Neural cell (in vitro differentiated cells): Measurements from ENCODE around the gene ITGA1. TPM values are rescaled to one million over a fixed set of nuclear protein-coding genes. Genes with fewer than 3 reads are reported as not detected.

Source experiments
- H2AFZ ChIP-seq: fragments of 200-600, 300-800 bp; sonication (generic), shearing (Covaris generic); 2 replicates; pipeline ENCODE4 v1.6.0; 2014; ENCODE audit warnings: low read depth, mild to moderate bottlenecking, antibody characterized with exemption, low read length, moderate library complexity
- H3F3A ChIP-seq: fragments of 200-600 bp; shearing (Covaris generic); 2 replicates; pipeline ENCODE4 v1.6.1; 2016; ENCODE audit warnings: mild to moderate bottlenecking, moderate library complexity, mixed read lengths, antibody characterized with exemption, low read length; ENCODE audit not compliant: insufficient read depth, poor library complexity, severe bottlenecking
- H3K27ac ChIP-seq: fragments of 200-600, 300-800 bp; sonication (generic), shearing (Covaris generic); 2 replicates; pipeline ENCODE4 v1.5.1; 2014; ENCODE audit warnings: mild to moderate bottlenecking, low read length, moderate library complexity
- H3K27me3 ChIP-seq: fragments of 300-800, 200-600 bp; sonication (generic), shearing (Covaris generic); 2 replicates; pipeline ENCODE4 v1.6.0; 2014; ENCODE audit warnings: mild to moderate bottlenecking, low read depth, low read length, moderate library complexity; ENCODE audit not compliant: insufficient read depth
- H3K36me3 ChIP-seq: fragments of 300-800, 200-600 bp; sonication (generic), shearing (Covaris generic); 2 replicates; pipeline ENCODE4 v1.5.1; 2014; ENCODE audit warnings: mild to moderate bottlenecking, antibody characterized with exemption, low read length, moderate library complexity; ENCODE audit not compliant: insufficient read depth
- H3K4me2 ChIP-seq: fragments of 300-800, 200-600 bp; sonication (generic), shearing (Covaris generic); 2 replicates; pipeline ENCODE4 v1.6.0; 2014; ENCODE audit warnings: mild to moderate bottlenecking, low read length
- H3K4me3 ChIP-seq: fragments of 300-800, 200-600 bp; sonication (generic), shearing (Covaris generic); 2 replicates; pipeline ENCODE4 v1.5.1; 2014; ENCODE audit warnings: mild to moderate bottlenecking, low read length, moderate library complexity
- H3K79me2 ChIP-seq: fragments of 200-600 bp; shearing (Covaris generic); replicated peaks from 2 replicates; pipeline ENCODE4 v1.6.0; 2014; ENCODE audit warnings: mild to moderate bottlenecking, low read length, moderate library complexity; ENCODE audit not compliant: insufficient read depth
- H3K9ac ChIP-seq: fragments of 300-800, 200-600 bp; sonication (generic), shearing (Covaris generic); 2 replicates; pipeline ENCODE4 v1.6.1; 2016; ENCODE audit warnings: mild to moderate bottlenecking, low read length, mixed read lengths
- H3K9me2 ChIP-seq: fragments of 200-600 bp; shearing (Covaris generic); 2 replicates; pipeline ENCODE4 v1.6.1; 2016; ENCODE audit warnings: mild to moderate bottlenecking, low read length, mixed read lengths; ENCODE audit not compliant: insufficient read depth
- H3K9me3 ChIP-seq: fragments of 200-600, 300-800 bp; sonication (generic), shearing (Covaris generic); 2 replicates; pipeline ENCODE4 v1.6.1; 2016; ENCODE audit warnings: mild to moderate bottlenecking, mixed run types, low read length, moderate library complexity, mixed read lengths
- H4K20me1 ChIP-seq: fragments of 200-600 bp; shearing (Covaris generic); 2 replicates; pipeline ENCODE4 v1.6.1; 2016; ENCODE audit warnings: mild to moderate bottlenecking, mixed run types; ENCODE audit not compliant: insufficient read depth
- CTCF ChIP-seq: fragments of 450-650 bp; IDR thresholded peaks from 2 replicates; pipeline ENCODE4 v1.5.1; 2014; ENCODE audit warnings: antibody characterized with exemption, mild to moderate bottlenecking, moderate library complexity; ENCODE audit not compliant: poor library complexity, severe bottlenecking
- EP300 ChIP-seq: fragments of 450-650 bp; conservative IDR thresholded peaks from 2 replicates; pipeline ENCODE4 v1.6.1; 2014; ENCODE audit warnings: antibody characterized with exemption, mild to moderate bottlenecking, moderate library complexity; ENCODE audit not compliant: poor library complexity, severe bottlenecking
- EZH2 ChIP-seq: fragments of 200-600, 300-800 bp; shearing (Covaris generic), sonication (generic); IDR thresholded peaks from 2 replicates; pipeline ENCODE4 v1.6.1; 2014; ENCODE audit warnings: antibody characterized with exemption, low read length, borderline replicate concordance, mild to moderate bottlenecking; ENCODE audit not compliant: insufficient read depth, poor library complexity, severe bottlenecking
- MXI1 ChIP-seq: fragments of 450-650 bp; conservative IDR thresholded peaks from 2 replicates; pipeline ENCODE4 v1.6.1; 2014; ENCODE audit warnings: antibody characterized with exemption, mild to moderate bottlenecking; ENCODE audit not compliant: poor library complexity, severe bottlenecking
- POLR2AphosphoS5 ChIP-seq: IDR thresholded peaks from 2 replicates; pipeline ENCODE4 v1.6.1; 2012
- RAD21 ChIP-seq: fragments of 450-650 bp; conservative IDR thresholded peaks from 2 replicates; pipeline ENCODE4 v1.6.1; 2014; ENCODE audit warnings: antibody characterized with exemption, mild to moderate bottlenecking, moderate library complexity
- REST ChIP-seq: IDR thresholded peaks from 2 replicates; pipeline ENCODE4 v1.6.1; 2012; ENCODE audit warnings: borderline replicate concordance
- SMC3 ChIP-seq: fragments of 450-650 bp; conservative IDR thresholded peaks from 2 replicates; pipeline ENCODE4 v1.6.1; 2014; ENCODE audit warnings: antibody characterized with exemption, mild to moderate bottlenecking, moderate library complexity; ENCODE audit not compliant: poor library complexity
- TAF1 ChIP-seq: IDR thresholded peaks from 2 replicates; pipeline ENCODE4 v1.6.1; 2012; ENCODE audit warnings: low read depth
- polyA plus RNA-seq: library from polyadenylated mRNA; depleted of rRNA; stranded (reverse); fragments of >200 nt; gene quantifications from 2 replicates; pipeline ENCODE4 v1.2.3, GENCODE V29; 2014

ITGA1 gene
- polyA plus RNA-seq, 1 donor from 2014 or later = 0.15 TPM

- no peaks in the 10 kb centered on the region for H3K9me3 ChIP-seq
Measured at GRCh38 chr5:52814352-52815148, 26.8 kb downstream of the ITGA1 start.

GRCh38 chr5:52817818-52818217 is 30.1 kb downstream of the ITGA1 start:
- H3K79me2 ChIP-seq = no peaks in the 10 kb centered on the region

More at GRCh38 chr5:52814352-52815148, 26.8 kb downstream of the ITGA1 start:
- Histone ChIP-seq H4K20me1 (no peaks in the 10 kb centered on the region), H3K27ac (no peak overlapping the region), H3K9me2 (no peaks in the 10 kb centered on the region), H3K4me2 (no peak overlapping the region), H3F3A (no peaks in the 10 kb centered on the region), H3K36me3 (no peaks in the 10 kb centered on the region), H3K9ac (no peak overlapping the region), H3K27me3 (no peaks in the 10 kb centered on the region), H3K4me3 (no peak overlapping the region), H2AFZ (no peak overlapping the region), H3K79me2 (no peaks in the 10 kb centered on the region)
- TF ChIP-seq EP300 = no peak
- no peak for TF ChIP-seq SMC3
- no peak for TF ChIP-seq TAF1
- TF ChIP-seq EZH2 = no peak

More at GRCh38 chr5:52817818-52818217, 30.1 kb downstream of the ITGA1 start:
- Histone ChIP-seq H3K4me2 (no peak overlapping the region), H3K36me3 (no peaks in the 10 kb centered on the region), H3K27ac (no peak overlapping the region), H2AFZ (no peak overlapping the region), H4K20me1 (no peaks in the 10 kb centered on the region), H3K4me3 (no peak overlapping the region), H3K9me3 (no peaks in the 10 kb centered on the region), H3K9ac (no peak overlapping the region), H3K9me2 (no peaks in the 10 kb centered on the region), H3F3A (no peaks in the 10 kb centered on the region), H3K27me3 (no peaks in the 10 kb centered on the region)
- no peak for TF ChIP-seq TAF1
- TF ChIP-seq SMC3 = no peak
- TF ChIP-seq EP300 = no peak
- TF ChIP-seq CTCF = no peak
- no peak for TF ChIP-seq MXI1
- TF ChIP-seq REST = no peak
- no peak for TF ChIP-seq POLR2AphosphoS5
- TF ChIP-seq EZH2 = no peak
- TF ChIP-seq RAD21 = no peak
